GM12865 (cell line): ENCODE results near the gene MAGI1.
"Not testable (repeated sequence)": the region's sequence is repeated elsewhere in the genome, so short reads cannot be mapped to it uniquely, and the experiment has no call there.

Experiments
- DNase-seq: peaks from one replicate; pipeline ENCODE4 v3.0.0; 2010; ENCODE audit warnings: low read depth
- H3K4me3 ChIP-seq: 2 replicates; pipeline ENCODE4 v1.5.1; 2011; ENCODE audit warnings: mild to moderate bottlenecking, low read depth, low read length, control low read depth
- TF ChIP-seq, protein P1 (sequence below): IDR thresholded peaks from 2 replicates; pipeline ENCODE4 v1.5.1; 2011; ENCODE audit warnings: low read length, control low read depth, low read depth, inconsistent platforms; ENCODE audit not compliant: insufficient read depth; ENCODE audit errors: missing control alignments

MAGI1 gene

DNA sequence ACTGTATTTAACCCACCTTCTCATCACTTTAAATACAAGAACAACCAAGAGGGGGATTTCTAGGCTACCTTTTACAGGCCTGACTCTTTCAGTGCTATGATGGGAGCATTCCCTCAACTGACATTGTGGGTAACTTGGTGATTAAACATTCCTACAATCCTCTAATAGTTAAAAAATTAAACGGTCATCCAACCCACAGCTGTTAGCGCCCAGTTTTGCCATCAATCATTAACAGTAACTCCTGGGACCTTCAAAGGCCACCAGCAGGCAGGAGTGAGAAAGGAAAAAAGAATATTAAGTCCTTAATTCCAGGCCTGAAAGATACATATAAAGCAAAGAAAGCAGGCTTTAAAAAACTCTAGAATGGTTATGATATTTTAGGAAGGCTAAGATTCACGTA is 512.1 kb downstream of the MAGI1 start:
- no peak for DNase-seq
- no peak overlapping the region for H3K4me3 ChIP-seq
- TF ChIP-seq, protein P1, sequence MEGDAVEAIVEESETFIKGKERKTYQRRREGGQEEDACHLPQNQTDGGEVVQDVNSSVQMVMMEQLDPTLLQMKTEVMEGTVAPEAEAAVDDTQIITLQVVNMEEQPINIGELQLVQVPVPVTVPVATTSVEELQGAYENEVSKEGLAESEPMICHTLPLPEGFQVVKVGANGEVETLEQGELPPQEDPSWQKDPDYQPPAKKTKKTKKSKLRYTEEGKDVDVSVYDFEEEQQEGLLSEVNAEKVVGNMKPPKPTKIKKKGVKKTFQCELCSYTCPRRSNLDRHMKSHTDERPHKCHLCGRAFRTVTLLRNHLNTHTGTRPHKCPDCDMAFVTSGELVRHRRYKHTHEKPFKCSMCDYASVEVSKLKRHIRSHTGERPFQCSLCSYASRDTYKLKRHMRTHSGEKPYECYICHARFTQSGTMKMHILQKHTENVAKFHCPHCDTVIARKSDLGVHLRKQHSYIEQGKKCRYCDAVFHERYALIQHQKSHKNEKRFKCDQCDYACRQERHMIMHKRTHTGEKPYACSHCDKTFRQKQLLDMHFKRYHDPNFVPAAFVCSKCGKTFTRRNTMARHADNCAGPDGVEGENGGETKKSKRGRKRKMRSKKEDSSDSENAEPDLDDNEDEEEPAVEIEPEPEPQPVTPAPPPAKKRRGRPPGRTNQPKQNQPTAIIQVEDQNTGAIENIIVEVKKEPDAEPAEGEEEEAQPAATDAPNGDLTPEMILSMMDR = no peak

DNA sequence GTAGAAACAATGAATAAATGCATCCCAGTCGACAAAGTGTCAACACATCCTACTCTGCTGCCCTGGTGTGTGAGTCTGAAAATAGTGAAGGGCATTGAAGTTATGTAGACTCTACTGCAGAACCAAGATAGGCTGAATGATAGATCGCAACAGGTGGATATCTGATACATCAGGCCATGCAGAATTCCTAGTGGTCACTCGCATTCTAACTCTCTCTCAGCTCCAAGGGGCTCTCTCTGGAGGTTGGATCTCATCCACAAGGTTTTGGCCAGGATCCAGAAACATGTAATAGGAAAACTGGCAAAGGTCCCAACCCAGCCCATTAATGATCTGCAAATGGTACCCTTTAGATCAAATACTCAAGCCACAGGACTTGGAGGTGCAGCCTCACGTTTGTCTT is 514.1 kb downstream of the MAGI1 start:
- no peak overlapping the region for H3K4me3 ChIP-seq
- TF ChIP-seq, protein P1 = no peak
- DNase-seq = no peak

DNA sequence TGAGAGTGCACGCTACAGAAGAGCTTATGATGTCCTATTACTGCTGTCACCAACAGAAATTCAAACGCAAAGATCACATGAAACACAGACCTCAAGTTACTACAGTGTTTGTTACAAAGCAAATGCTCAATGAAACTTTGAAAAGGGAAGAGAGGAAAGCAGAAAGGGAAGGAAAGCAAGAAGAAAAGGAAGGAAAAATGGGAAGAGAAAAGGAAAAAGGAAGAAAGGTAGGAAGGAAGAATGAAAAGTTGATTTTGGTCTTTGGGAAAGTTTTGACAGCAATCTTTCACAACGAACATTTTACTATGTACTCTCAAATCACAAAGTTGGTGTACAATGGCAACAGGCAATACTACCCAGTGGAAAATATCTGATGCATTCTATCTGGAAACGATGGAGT is 514.8 kb downstream of the MAGI1 start:
- TF ChIP-seq, protein P1 = no peak
- DNase-seq = no peak
- H3K4me3 ChIP-seq = no peak overlapping the region

DNA sequence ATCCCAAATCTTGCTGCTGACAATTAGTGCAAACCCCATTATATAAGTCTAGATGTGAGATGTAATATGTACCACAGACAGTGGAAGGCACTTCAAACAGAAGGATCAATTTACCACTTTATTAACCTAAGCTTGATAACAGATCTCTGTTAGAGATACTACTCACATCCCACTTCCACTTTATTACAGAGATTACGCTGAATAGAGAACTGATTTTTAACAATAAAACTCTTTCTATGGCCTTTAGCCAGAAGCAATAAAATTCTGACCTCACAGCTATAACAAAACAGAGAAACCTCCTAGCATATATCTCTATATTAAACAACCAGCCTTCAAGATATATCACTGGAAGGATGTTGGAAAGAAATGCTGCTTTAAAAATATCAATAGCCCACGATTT is 517.7 kb downstream of the MAGI1 start:
- DNase-seq = no peak
- H3K4me3 ChIP-seq = no peak overlapping the region
- TF ChIP-seq, protein P1 = no peak

DNA sequence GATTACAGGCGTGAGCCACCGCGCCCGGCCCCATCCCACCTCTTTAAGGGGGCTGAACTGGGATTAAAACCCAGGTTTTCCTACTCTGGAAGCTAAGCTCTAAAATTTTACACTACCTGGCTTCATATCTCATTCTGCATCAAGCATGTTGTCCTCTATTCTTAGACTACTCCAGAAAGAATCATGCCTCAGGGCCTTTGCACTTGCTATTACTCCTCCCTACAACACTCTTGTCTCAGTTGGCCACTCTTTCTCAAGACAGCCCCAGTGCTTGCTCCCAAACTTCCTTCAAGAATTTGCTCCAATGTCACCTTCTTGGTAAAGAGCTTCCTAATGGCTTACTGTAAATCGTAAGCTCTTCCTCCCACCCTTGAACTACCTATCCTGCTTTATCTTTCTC is 521.7 kb downstream of the MAGI1 start:
- TF ChIP-seq, protein P1 = no peak
- DNase-seq = no peak
- H3K4me3 ChIP-seq = no peak overlapping the region

DNA sequence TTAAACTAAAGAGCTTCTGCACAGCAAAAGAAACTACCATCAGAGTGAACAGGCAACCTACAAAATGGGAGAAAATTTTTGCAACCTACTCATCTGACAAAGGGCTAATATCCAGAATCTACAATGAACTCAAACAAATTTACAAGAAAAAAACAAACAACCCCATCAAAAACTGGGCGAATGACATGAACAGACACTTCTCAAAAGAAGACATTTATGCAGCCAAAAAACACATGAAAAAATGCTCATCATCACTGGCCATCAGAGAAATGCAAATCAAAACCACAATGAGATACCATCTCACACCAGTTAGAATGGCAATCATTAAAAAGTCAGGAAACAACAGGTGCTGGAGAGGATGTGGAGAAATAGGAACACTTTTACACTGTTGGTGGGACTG is 524.4 kb downstream of the MAGI1 start:
- H3K4me3 ChIP-seq, DNase-seq: not testable (repeated sequence)

DNA sequence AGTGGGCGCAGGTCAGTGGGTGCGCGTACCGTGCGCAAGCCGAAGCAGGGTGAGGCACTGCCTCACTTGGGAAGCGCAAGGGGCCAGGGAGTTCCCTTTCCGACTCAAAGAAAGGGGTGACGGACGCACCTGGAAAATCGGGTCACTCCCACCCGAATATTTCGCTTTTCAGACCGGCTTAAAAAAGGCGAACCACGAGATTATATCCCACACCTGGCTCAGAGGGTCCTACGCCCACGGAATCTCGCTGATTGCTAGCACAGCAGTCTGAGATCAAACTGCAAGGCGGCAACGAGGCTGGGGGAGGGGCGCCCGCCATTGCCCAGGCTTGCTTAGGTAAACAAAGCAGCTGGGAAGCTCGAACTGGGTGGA is 529.3 kb downstream of the MAGI1 start:
- H3K4me3 ChIP-seq, DNase-seq: not testable (repeated sequence)

DNA sequence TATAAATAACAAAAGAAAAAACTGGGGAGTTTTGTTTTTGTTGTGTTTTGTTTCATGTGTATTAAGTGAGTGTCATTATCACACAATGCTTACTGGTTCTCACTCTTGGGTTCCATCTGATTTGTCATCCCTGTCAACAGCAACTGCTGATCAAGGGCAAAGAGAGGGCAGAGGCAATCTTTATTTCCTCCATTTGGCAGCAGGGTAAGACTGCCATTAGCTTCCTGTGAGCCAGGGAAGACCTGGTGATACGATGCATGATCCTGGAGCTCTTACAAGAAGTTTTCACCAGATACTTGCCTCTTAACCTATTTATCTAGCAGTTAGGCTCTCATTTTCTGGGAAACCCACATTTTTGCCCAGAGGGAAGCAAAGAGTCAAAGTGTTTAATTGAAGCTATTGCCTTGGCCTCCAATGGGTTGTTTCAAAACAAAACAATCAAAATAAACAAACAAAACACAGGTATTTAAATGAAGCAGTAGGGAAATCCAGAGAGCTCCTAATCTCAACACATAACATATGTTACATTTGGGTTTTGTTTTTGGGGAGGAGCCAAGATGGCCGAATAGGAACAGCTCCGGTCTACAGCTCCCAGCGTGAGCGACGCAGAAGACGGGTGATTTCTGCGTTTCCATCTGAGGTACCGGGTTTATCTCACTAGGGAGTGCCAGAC is 529.8 kb downstream of the MAGI1 start:
- no peak overlapping the region for H3K4me3 ChIP-seq
- TF ChIP-seq, protein P1 = no peak
- DNase-seq = no peak
